ENCODE results near the gene ADORA2A.

ADORA2A gene

GRCh38 chr22:24450610-24451009 lies 23.2 kb downstream of the ADORA2A start:
- no peak overlapping the region for H2BK5ac ChIP-seq (ENCODE audit: low read depth, low read length, poor library complexity)
- H3K4me2 ChIP-seq (ENCODE audit: low read length), result no peak overlapping the region
- no peaks in the 10 kb centered on the region for H3K79me2 ChIP-seq (ENCODE audit: control insufficient read depth, insufficient read depth, low read length, poor library complexity)
- H2BK120ac ChIP-seq (ENCODE audit: insufficient read depth, low read length, poor library complexity), result no peak overlapping the region
- WGBS (ENCODE audit: extremely low coverage, insufficient coverage, insufficient read length), result no CpG with 5 or more reads among the region's 1 CpG
- DNase-seq, result no peak
- no peak overlapping the region for H2AFZ ChIP-seq (ENCODE audit: insufficient read depth, low read length, poor library complexity)
- H3K27me3 ChIP-seq (ENCODE audit: insufficient read depth, low read length), result no peaks in the 10 kb centered on the region
- no peak overlapping the region for H3K4ac ChIP-seq (ENCODE audit: low read depth, low read length)
- no peak overlapping the region for H4K91ac ChIP-seq (ENCODE audit: low read depth, low read length)
- H2BK12ac ChIP-seq (ENCODE audit: low read length), result no peak overlapping the region
- no peaks in the 10 kb centered on the region for H3K36me3 ChIP-seq (ENCODE audit: control insufficient read depth in 1 of 2, insufficient read depth in 2 of 2, low read length in 2 of 2)
- H3K27ac ChIP-seq (ENCODE audit: low read depth, low read length), result no peak overlapping the region
- no peak overlapping the region for H2AK5ac ChIP-seq (ENCODE audit: low read length)
- H3K23ac ChIP-seq (ENCODE audit: low read length), result no peak overlapping the region
- H3K18ac ChIP-seq (ENCODE audit: low read length), result no peak overlapping the region
- H3K9me3 ChIP-seq (ENCODE audit: insufficient read depth, low read depth, low read length), result no peaks in the 10 kb centered on the region
- no peak overlapping the region for H4K12ac ChIP-seq (ENCODE audit: low read depth, low read length)
- H3K4me3 ChIP-seq (ENCODE audit: low read depth, low read length), result no peak overlapping the region
- H3K9ac ChIP-seq (ENCODE audit: low read length), result no peak overlapping the region
- H3K4me1 ChIP-seq (ENCODE audit: control insufficient read depth in 1 of 2, insufficient read depth in 2 of 2, low read length in 2 of 2), result no peaks in the 10 kb centered on the region
- H4K8ac ChIP-seq (ENCODE audit: low read depth, low read length), result no peak overlapping the region
- H3K79me1 ChIP-seq (ENCODE audit: low read length), result no peaks in the 10 kb centered on the region
- no peak overlapping the region for H3K14ac ChIP-seq (ENCODE audit: low read length)

- no peak overlapping the region for H2BK120ac ChIP-seq (ENCODE audit: insufficient read depth, low read length, poor library complexity)
- DNase-seq, result no peak
- H2AK5ac ChIP-seq (ENCODE audit: low read length), result no peak overlapping the region
- H4K8ac ChIP-seq (ENCODE audit: low read depth, low read length), result no peak overlapping the region
- H3K27ac ChIP-seq (ENCODE audit: low read depth, low read length), result no peak overlapping the region
- no peaks in the 10 kb centered on the region for H3K36me3 ChIP-seq (ENCODE audit: control insufficient read depth in 1 of 2, insufficient read depth in 2 of 2, low read length in 2 of 2)
- H3K4me2 ChIP-seq (ENCODE audit: low read length), result no peak overlapping the region
- H3K23ac ChIP-seq (ENCODE audit: low read length), result no peak overlapping the region
- no peaks in the 10 kb centered on the region for H3K9me3 ChIP-seq (ENCODE audit: insufficient read depth, low read depth, low read length)
- H2BK5ac ChIP-seq (ENCODE audit: low read depth, low read length, poor library complexity), result no peak overlapping the region
- H3K79me1 ChIP-seq (ENCODE audit: low read length), result no peaks in the 10 kb centered on the region
- H4K91ac ChIP-seq (ENCODE audit: low read depth, low read length), result no peak overlapping the region
- H3K18ac ChIP-seq (ENCODE audit: low read length), result no peak overlapping the region
- no peak overlapping the region for H3K14ac ChIP-seq (ENCODE audit: low read length)
- no peak overlapping the region for H4K12ac ChIP-seq (ENCODE audit: low read depth, low read length)
- no peak overlapping the region for H3K4me3 ChIP-seq (ENCODE audit: low read depth, low read length)
- no peak overlapping the region for H3K9ac ChIP-seq (ENCODE audit: low read length)
- H3K4ac ChIP-seq (ENCODE audit: low read depth, low read length), result no peak overlapping the region
- no peaks in the 10 kb centered on the region for H3K4me1 ChIP-seq (ENCODE audit: control insufficient read depth in 1 of 2, insufficient read depth in 2 of 2, low read length in 2 of 2)
- no peaks in the 10 kb centered on the region for H3K79me2 ChIP-seq (ENCODE audit: control insufficient read depth, insufficient read depth, low read length, poor library complexity)
- H2BK12ac ChIP-seq (ENCODE audit: low read length), result no peak overlapping the region
- no peak overlapping the region for H2AFZ ChIP-seq (ENCODE audit: insufficient read depth, low read length, poor library complexity)
- no peaks in the 10 kb centered on the region for H3K27me3 ChIP-seq (ENCODE audit: insufficient read depth, low read length)
These were observed 23.8 kb downstream of the ADORA2A start for GRCh38 chr22:24451162-24451561.

- Histone ChIP-seq H3K23ac (ENCODE audit: low read length) (no peak overlapping the region), H3K9me3 (ENCODE audit: insufficient read depth, low read depth, low read length) (no peaks in the 10 kb centered on the region), H3K36me3 (ENCODE audit: control insufficient read depth in 1 of 2, insufficient read depth in 2 of 2, low read length in 2 of 2) (no peaks in the 10 kb centered on the region), H3K79me2 (ENCODE audit: control insufficient read depth, insufficient read depth, low read length, poor library complexity) (no peaks in the 10 kb centered on the region), H3K14ac (ENCODE audit: low read length) (no peak overlapping the region), H3K4me1 (ENCODE audit: control insufficient read depth in 1 of 2, insufficient read depth in 2 of 2, low read length in 2 of 2) (no peaks in the 10 kb centered on the region), H4K12ac (ENCODE audit: low read depth, low read length) (no peak overlapping the region), H3K4me2 (ENCODE audit: low read length) (no peak overlapping the region), H2AFZ (ENCODE audit: insufficient read depth, low read length, poor library complexity) (no peak overlapping the region), H4K91ac (ENCODE audit: low read depth, low read length) (no peak overlapping the region), H2BK5ac (ENCODE audit: low read depth, low read length, poor library complexity) (no peak overlapping the region), H3K4me3 (ENCODE audit: low read depth, low read length) (no peak overlapping the region), H3K9ac (ENCODE audit: low read length) (no peak overlapping the region), H2AK5ac (ENCODE audit: low read length) (no peak overlapping the region), H3K27me3 (ENCODE audit: insufficient read depth, low read length) (no peaks in the 10 kb centered on the region), H3K27ac (ENCODE audit: low read depth, low read length) (no peak overlapping the region), H3K79me1 (ENCODE audit: low read length) (no peaks in the 10 kb centered on the region), H4K8ac (ENCODE audit: low read depth, low read length) (no peak overlapping the region), H3K18ac (ENCODE audit: low read length) (no peak overlapping the region), H2BK120ac (ENCODE audit: insufficient read depth, low read length, poor library complexity) (no peak overlapping the region), H3K4ac (ENCODE audit: low read depth, low read length) (no peak overlapping the region), H2BK12ac (ENCODE audit: low read length) (no peak overlapping the region)
- no CpG with 5 or more reads among the region's 1 CpG for WGBS (ENCODE audit: extremely low coverage, insufficient coverage, insufficient read length)
- no peak for DNase-seq
These were observed 26.5 kb downstream of the ADORA2A start for GRCh38 chr22:24453853-24454252.

- Histone ChIP-seq H2AK5ac (ENCODE audit: low read length) (no peak overlapping the region), H3K4ac (ENCODE audit: low read depth, low read length) (no peak overlapping the region), H2BK5ac (ENCODE audit: low read depth, low read length, poor library complexity) (no peak overlapping the region), H3K9me3 (ENCODE audit: insufficient read depth, low read depth, low read length) (no peaks in the 10 kb centered on the region), H4K91ac (ENCODE audit: low read depth, low read length) (no peak overlapping the region), H3K14ac (ENCODE audit: low read length) (no peak overlapping the region), H3K4me1 (ENCODE audit: control insufficient read depth in 1 of 2, insufficient read depth in 2 of 2, low read length in 2 of 2) (no peaks in the 10 kb centered on the region), H4K8ac (ENCODE audit: low read depth, low read length) (no peak overlapping the region), H2BK120ac (ENCODE audit: insufficient read depth, low read length, poor library complexity) (no peak overlapping the region), H3K4me3 (ENCODE audit: low read depth, low read length) (no peak overlapping the region), H3K27ac (ENCODE audit: low read depth, low read length) (no peak overlapping the region), H2AFZ (ENCODE audit: insufficient read depth, low read length, poor library complexity) (no peak overlapping the region), H3K79me1 (ENCODE audit: low read length) (no peaks in the 10 kb centered on the region), H4K12ac (ENCODE audit: low read depth, low read length) (no peak overlapping the region), H3K79me2 (ENCODE audit: control insufficient read depth, insufficient read depth, low read length, poor library complexity) (no peaks in the 10 kb centered on the region), H3K27me3 (ENCODE audit: insufficient read depth, low read length) (no peaks in the 10 kb centered on the region), H3K9ac (ENCODE audit: low read length) (no peak overlapping the region), H3K4me2 (ENCODE audit: low read length) (no peak overlapping the region), H3K23ac (ENCODE audit: low read length) (no peak overlapping the region), H3K18ac (ENCODE audit: low read length) (no peak overlapping the region), H3K36me3 (ENCODE audit: control insufficient read depth in 1 of 2, insufficient read depth in 2 of 2, low read length in 2 of 2) (no peaks in the 10 kb centered on the region), H2BK12ac (ENCODE audit: low read length) (peak overlapping the region; percentile 27)
- DNase-seq, result no peak
- no CpG with 5 or more reads among the region's 4 CpGs for WGBS (ENCODE audit: extremely low coverage, insufficient coverage, insufficient read length)
These were observed 27.6 kb downstream of the ADORA2A start for GRCh38 chr22:24455039-24455438.

All from trophoblast cell (in vitro differentiated cells and primary cell).